Measurements from ENCODE around the gene SLC44A3. TPM values are rescaled to one million over a fixed set of nuclear protein-coding genes. Genes with fewer than 3 reads are reported as not detected.

The SLC44A3 gene
- total and polyA plus RNA-seq, 2 of the 8 experiments (the other 6 are each of a cell fraction or from before 2014, with no cell fraction given): 4.2 to 5.0 TPM

DNA sequence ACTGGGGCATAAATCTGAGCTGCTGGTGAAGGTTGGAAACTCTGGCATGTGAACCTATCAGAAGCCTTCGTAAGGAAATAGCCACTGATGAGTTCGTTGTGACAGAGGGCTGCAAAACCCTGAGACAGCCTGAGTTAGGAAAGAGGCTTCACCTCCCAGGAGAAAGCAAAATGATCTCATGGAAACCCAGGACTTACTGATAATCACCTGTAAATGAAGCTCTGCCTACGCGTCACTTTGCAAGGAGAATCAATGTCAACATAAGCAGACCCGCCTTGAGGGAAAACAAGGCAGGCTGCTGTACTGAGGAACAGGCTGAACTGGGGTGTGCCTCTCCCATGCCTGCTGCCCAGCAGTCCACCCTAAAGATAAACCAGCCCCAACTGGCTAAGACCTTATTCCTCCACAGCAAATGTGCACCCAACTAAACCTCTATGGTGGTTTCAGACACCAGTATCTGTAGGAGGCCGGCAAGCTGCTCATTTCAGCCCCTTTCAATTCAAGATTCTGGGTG lies 46.8 kb upstream of the SLC44A3 start:
- H3K4ac ChIP-seq (replicated peaks; ENCODE audit: insufficient read length, low read depth, low read length): no peak overlapping the region
- 92% methylated on average over 6 of the region's 6 CpGs; no CpG with 5 or more reads in 1 of the 2 experiments for WGBS, 2 experiments (ENCODE audit: extremely low coverage in 1 of 2, insufficient coverage in 1 of 2, insufficient read length in 1 of 2, insufficient replicate concordance in 2 of 2, low coverage in 1 of 2, low lambda C conversion rate in 2 of 2, missing lambda C conversion rate in 1 of 2)
- no peak overlapping the region for H4K8ac ChIP-seq (ENCODE audit: extremely low read depth, insufficient read depth, low read length)
- no peak overlapping the region for H4K91ac ChIP-seq (replicated peaks; ENCODE audit: insufficient read length, low read length)
- no peak overlapping the region for H2BK15ac ChIP-seq (ENCODE audit: low read length)
- TF ChIP-seq, protein P1, sequence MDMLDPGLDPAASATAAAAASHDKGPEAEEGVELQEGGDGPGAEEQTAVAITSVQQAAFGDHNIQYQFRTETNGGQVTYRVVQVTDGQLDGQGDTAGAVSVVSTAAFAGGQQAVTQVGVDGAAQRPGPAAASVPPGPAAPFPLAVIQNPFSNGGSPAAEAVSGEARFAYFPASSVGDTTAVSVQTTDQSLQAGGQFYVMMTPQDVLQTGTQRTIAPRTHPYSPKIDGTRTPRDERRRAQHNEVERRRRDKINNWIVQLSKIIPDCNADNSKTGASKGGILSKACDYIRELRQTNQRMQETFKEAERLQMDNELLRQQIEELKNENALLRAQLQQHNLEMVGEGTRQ (IDR thresholded peaks at IDR 0.05; ENCODE audit: low read length): no peak
- no peak for TF ChIP-seq BRCA1 (IDR thresholded peaks at IDR 0.05; ENCODE audit: low read depth, low read length)
- TF ChIP-seq, protein P2, sequence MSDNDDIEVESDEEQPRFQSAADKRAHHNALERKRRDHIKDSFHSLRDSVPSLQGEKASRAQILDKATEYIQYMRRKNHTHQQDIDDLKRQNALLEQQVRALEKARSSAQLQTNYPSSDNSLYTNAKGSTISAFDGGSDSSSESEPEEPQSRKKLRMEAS (IDR thresholded peaks at IDR 0.05): no peak
- TF ChIP-seq MAFK (IDR thresholded peaks at IDR 0.05; ENCODE audit: low read depth, low read length): no peak
- no peak overlapping the region for H3K4me3 ChIP-seq (ENCODE audit: extremely low read depth in 1 of 4, insufficient read depth in 2 of 4, low read depth in 3 of 4, low read length in 4 of 4)
- H3K27me3 ChIP-seq (replicated peaks in 1 of 4; ENCODE audit: control insufficient read depth in 3 of 4, extremely low read depth in 1 of 4, insufficient read depth in 3 of 4, low read length in 3 of 4): no peaks in the 10 kb centered on the region
- no peak overlapping the region for H2BK5ac ChIP-seq (ENCODE audit: low read depth, low read length)
- no peak overlapping the region for H2AFZ ChIP-seq (ENCODE audit: low read length)
- H3K14ac ChIP-seq (ENCODE audit: insufficient read length): no peak overlapping the region
- no peak overlapping the region for H3K4me2 ChIP-seq (ENCODE audit: insufficient read depth in 1 of 2, low read depth in 2 of 2, low read length in 2 of 2)
- H3K4me1 ChIP-seq (replicated peaks in 1 of 4; ENCODE audit: control insufficient read depth in 3 of 4, insufficient read depth in 4 of 4, low read length in 3 of 4): no peaks in the 10 kb centered on the region
- no peaks in the 10 kb centered on the region for H3K79me2 ChIP-seq (ENCODE audit: control insufficient read depth in 1 of 2, insufficient read depth in 2 of 2, low read length in 2 of 2)
- H3K18ac ChIP-seq (ENCODE audit: extremely low read depth, low read length): no peak overlapping the region
- ChIA-PET CTCF (ENCODE audit: partially characterized antibody) (interaction anchor here (0.8 to 1.7 kb wide), 6 partner anchors 11 to 75 kb away, joined by 3 to 6 read pairs (median 4); no protein-coding TSS in a partner anchor), POLR2A (ENCODE audit: partially characterized antibody) (no interaction called here)
- FAIRE-seq (no peak), DNase-seq (ENCODE audit: low read depth in 1 of 2, low spot score in 2 of 2) (no peak)
- H4K5ac ChIP-seq (ENCODE audit: insufficient read length, low read depth, low read length): no peak overlapping the region
- no peak overlapping the region for H2AK5ac ChIP-seq (ENCODE audit: low read depth, low read length)
- H4K20me1 ChIP-seq (replicated peaks in 1 of 2; ENCODE audit: control insufficient read depth in 1 of 2, insufficient read depth in 2 of 2, low read length in 2 of 2): no peaks in the 10 kb centered on the region
- no peak overlapping the region for H3K23ac ChIP-seq (ENCODE audit: insufficient read length)
- no peak overlapping the region for H3K27ac ChIP-seq (ENCODE audit: low read depth, low read length)
- no peaks in the 10 kb centered on the region for H3K36me3 ChIP-seq (ENCODE audit: control insufficient read depth in 2 of 4, insufficient read depth in 4 of 4, low read length in 3 of 4)
- H3K79me1 ChIP-seq (ENCODE audit: low read depth, low read length): no peaks in the 10 kb centered on the region; the same call in 1 of the 2 replicates
- H3K23me2 ChIP-seq (ENCODE audit: low read depth, low read length): peaks cover 3% of the 10 kb centered on the region; the same call in 1 of the 2 replicates
- no peak overlapping the region for H3K9ac ChIP-seq (replicated peaks in 1 of 4; ENCODE audit: extremely low read depth in 1 of 4, low read depth in 3 of 4, low read length in 3 of 4)
- H2BK20ac ChIP-seq (ENCODE audit: low read length): no peak overlapping the region
- no peak overlapping the region for H2BK12ac ChIP-seq (ENCODE audit: low read depth, low read length)
- H3K9me3 ChIP-seq (ENCODE audit: insufficient read depth in 2 of 2, low read depth in 1 of 2, low read length in 1 of 2): no peaks in the 10 kb centered on the region
- no peak overlapping the region for H2BK120ac ChIP-seq (replicated peaks; ENCODE audit: low read depth, low read length)
- no peak overlapping the region for H3K56ac ChIP-seq (replicated peaks; ENCODE audit: insufficient read length, low read depth, low read length)

Measured in H1 (cell line).